ENCODE measurements around the gene GRK5. TPM values are rescaled to one million over a fixed set of nuclear protein-coding genes. Genes with fewer than 3 reads are reported as not detected.

Gene GRK5
- total and polyA plus RNA-seq, 9 of the 15 experiments (the other 6 are each of a cell fraction or from before 2014, with no cell fraction given): 0.46 to 0.83 (median 0.67) TPM; not detected in 2

- H3K27ac ChIP-seq (ENCODE audit: extremely low read depth, low read depth, low read length): no peak overlapping the region
- no peaks in the 10 kb centered on the region for H3K9me1 ChIP-seq (ENCODE audit: control insufficient read depth, insufficient read depth, low read length)
- H3K9ac ChIP-seq (ENCODE audit: insufficient read depth in 1 of 2, low read depth in 2 of 2, low read length in 2 of 2): no peak overlapping the region
- no peak overlapping the region for H3K4me3 ChIP-seq
- no peak for FAIRE-seq
- in situ Hi-C loops (cut with MboI) (no loop called here), intact Hi-C loops (cut with micrococcal nuclease) (no loop called here)
- DNase-seq (ENCODE audit: extremely low read depth in 1 of 4, low spot score in 3 of 4): peak in 2 of 4 experiments; percentile 16 to 23
- H3K27me3 ChIP-seq (ENCODE audit: control insufficient read depth in 2 of 2, insufficient read depth in 2 of 2, low read length in 2 of 2): peaks cover 2 to 9% of the 10 kb centered on the region in 2 experiments; a peak in 2 of 5 replicates
- H2AFZ ChIP-seq (ENCODE audit: low read depth, low read length): no peak overlapping the region
- no peaks in the 10 kb centered on the region for H3K36me3 ChIP-seq (ENCODE audit: control insufficient read depth, insufficient read depth, low read length)
- ATAC-seq: no peak
- WGBS (ENCODE audit: insufficient coverage, low coverage, missing lambda C conversion rate): 16% methylated on average over 6 of the region's 17 CpGs
- CTCF ChIA-PET (ENCODE audit: low intra/inter-chr PET ratio): no interaction called here
- H3K4me2 ChIP-seq (ENCODE audit: insufficient read depth, low read length): no peak overlapping the region
- POLR2A ChIA-PET: no interaction called here
- H4K20me1 ChIP-seq (replicated peaks; ENCODE audit: control insufficient read depth, insufficient read depth, low read length): no peaks in the 10 kb centered on the region
- peaks cover 0 to 3% of the 10 kb centered on the region in 2 experiments; a peak in 3 of 5 replicates for H3K4me1 ChIP-seq (replicated peaks in 1 of 2; ENCODE audit: control insufficient read depth in 2 of 2, insufficient read depth in 2 of 2, low read length in 2 of 2)
- H3K79me2 ChIP-seq (ENCODE audit: control insufficient read depth, insufficient read depth, low read length): no peaks in the 10 kb centered on the region
- no peaks in the 10 kb centered on the region for H3K9me3 ChIP-seq (replicated peaks; ENCODE audit: control insufficient read depth, insufficient read depth, low read depth, low read length)
- BruUV-seq (replicated peaks): no TSS peak
- TF ChIP-seq CHD1 (IDR thresholded peaks at IDR 0.05; ENCODE audit: low read length) (no peak), ZNF512 (tag; IDR thresholded peaks at IDR 0.05) (no peak), BHLHE40 (IDR thresholded peaks at IDR 0.05; ENCODE audit: low read length) (peak; percentile 59; the same call in 1 of the 2 replicates), CCNT2 (IDR thresholded peaks at IDR 0.05; ENCODE audit: borderline replicate concordance, extremely low read depth, insufficient read length, low read depth, low read length) (no peak), TAF1 (IDR thresholded peaks at IDR 0.05; ENCODE audit: control insufficient read depth, extremely low read depth, insufficient read depth, low read length, severe bottlenecking) (no peak), UBTF (IDR thresholded peaks at IDR 0.05; ENCODE audit: borderline replicate concordance in 1 of 2, low read depth in 2 of 2, low read length in 2 of 2) (no peak), ZFX (CRISPR knock-in tag; IDR thresholded peaks at IDR 0.05) (no peak), MEIS2 (IDR thresholded peaks at IDR 0.05; ENCODE audit: partially characterized antibody) (peak; percentile 39), ELF1 (tag; IDR thresholded peaks at IDR 0.05) (no peak), ATF1 (CRISPR knock-in tag; IDR thresholded peaks at IDR 0.05) (no peak), ATF1 (tag; IDR thresholded peaks at IDR 0.05) (peak; percentile 29; the same call in 1 of the 2 replicates), ZNF174 (CRISPR knock-in tag; IDR thresholded peaks at IDR 0.05) (no peak), SRSF9 (IDR thresholded peaks at IDR 0.05; ENCODE audit: borderline replicate concordance, low read depth, low read length) (no peak), RERE (CRISPR knock-in tag; IDR thresholded peaks at IDR 0.05; ENCODE audit: borderline replicate concordance) (no peak)
These were observed 129.2 kb downstream of the GRK5 start for GRCh38 chr10:119336599-119336998.

Data from K562 (cell line).